HK-2 (cell line): Measurements from ENCODE around the gene CLIP2.
"Not testable (repeated sequence)": the region's sequence is repeated elsewhere in the genome, so short reads cannot be mapped to it uniquely, and the experiment has no call there.

ENCODE experiments used
- DNase-seq: peaks from one replicate; pipeline ENCODE4 v3.0.0-alpha.2; 2018; ENCODE audit not compliant: unreplicated experiment

The CLIP2 gene

GRCh38 chr7:74371381-74372341 lies 82.5 kb downstream of the CLIP2 start:
- no peak for DNase-seq

GRCh38 chr7:74372511-74373111 lies 83.4 kb downstream of the CLIP2 start:
- DNase-seq = no peak

GRCh38 chr7:74373536-74373935 lies 84.3 kb downstream of the CLIP2 start:
- no peak for DNase-seq

- no peak for DNase-seq
Observed at GRCh38 chr7:74375726-74376220, 86.6 kb downstream of the CLIP2 start.

DNA sequence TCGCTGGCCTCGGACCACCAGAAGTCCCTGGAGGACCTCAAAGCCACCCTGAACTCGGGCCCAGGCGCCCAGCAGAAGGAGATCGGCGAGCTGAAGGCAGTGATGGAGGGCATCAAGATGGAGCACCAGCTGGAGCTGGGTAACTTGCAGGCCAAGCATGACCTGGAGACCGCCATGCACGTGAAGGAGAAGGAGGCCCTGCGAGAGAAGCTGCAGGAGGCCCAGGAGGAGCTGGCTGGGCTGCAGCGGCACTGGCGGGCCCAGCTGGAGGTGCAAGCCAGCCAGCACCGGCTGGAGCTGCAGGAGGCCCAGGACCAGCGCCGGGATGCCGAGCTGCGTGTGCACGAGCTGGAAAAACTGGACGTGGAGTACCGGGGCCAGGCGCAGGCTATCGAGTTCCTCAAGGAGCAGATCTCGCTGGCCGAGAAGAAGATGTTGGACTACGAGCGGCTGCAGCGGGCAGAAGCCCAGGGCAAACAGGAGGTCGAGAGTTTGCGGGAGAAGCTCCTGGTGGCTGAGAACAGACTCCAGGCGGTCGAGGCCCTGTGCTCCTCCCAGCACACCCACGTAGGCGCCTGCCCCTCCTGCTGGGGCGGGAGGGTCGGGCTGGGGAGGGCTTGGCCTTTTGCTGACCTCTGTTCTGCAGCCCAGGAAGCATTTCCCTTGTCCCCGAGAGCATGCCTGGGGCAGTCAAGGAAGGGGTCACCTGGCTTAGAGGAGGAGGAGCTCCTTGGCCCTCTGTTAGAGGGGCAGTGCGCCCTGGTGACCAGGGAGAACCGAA lies 87.2 kb downstream of the CLIP2 start:
- no peak for DNase-seq

DNA sequence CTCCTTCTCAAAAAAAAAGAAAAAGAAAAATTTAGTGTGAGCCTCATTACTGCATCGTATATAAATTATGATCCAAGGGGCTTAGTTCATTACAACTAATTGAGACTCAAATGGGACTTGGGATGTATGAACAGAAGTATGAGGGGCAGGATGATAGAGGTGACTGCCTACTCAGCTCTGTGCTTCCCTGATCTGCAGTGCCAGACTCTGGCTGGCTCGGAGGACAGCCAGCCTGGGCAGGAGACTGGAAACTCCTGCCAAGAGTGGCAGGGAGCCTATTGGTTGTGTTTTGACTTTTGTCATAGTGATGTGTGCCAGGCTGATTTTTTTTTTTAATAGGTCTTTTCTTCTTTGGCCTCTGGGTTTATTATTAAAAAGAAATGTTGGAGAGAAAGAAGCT lies 90.7 kb downstream of the CLIP2 start:
- DNase-seq = no peak

GRCh38 chr7:74380720-74381119 lies 91.5 kb downstream of the CLIP2 start:
- DNase-seq = no peak

- DNase-seq = not testable (repeated sequence)
Observed at GRCh38 chr7:74384086-74384485, 94.9 kb downstream of the CLIP2 start.

GRCh38 chr7:74384854-74385253 lies 95.6 kb downstream of the CLIP2 start:
- DNase-seq = not testable (repeated sequence)

DNA sequence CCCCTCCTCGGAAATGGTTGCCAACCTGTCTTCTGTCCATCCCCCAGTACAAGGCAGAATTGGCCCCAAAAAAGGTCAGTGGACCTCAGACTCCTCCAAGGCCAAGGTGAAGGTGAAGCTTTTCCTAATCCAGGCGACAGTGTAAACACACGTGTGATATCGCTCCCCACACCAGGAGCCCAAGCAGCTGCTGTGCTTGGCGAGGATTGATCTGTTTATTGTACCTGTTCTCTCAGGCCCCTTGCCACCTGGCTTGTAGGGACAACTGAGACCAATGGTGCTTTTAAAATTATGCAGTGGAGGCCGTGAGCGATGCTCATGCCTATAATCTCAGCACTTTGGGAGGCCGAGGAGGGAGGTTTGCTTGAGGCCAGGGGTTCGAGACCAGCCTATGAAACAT lies 98.4 kb downstream of the CLIP2 start:
- DNase-seq = no peak

DNA sequence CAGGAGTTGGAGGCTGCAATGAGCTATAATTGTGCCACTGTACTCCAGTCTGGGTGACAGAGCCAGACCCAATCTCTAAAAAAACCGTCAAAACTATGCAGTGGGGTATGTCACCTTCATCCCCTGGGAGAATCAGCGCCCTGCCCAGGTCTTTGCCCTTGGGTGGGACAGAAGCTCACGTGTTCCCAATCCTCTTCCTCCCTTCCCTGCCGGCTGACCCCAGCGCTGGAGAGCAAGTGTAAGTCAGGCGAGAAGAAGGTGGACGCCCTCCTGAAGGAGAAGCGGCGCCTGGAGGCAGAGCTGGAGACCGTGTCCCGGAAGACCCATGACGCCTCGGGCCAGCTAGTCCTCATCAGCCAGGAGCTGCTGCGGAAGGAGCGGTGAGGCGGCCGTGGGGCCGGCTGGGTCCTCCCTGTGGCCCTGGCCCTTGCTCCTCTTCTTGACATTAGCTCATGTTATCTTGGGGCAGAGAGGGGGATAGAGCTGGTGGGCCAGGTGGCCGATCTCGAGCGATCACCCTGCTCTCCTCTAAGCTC lies 99.7 kb downstream of the CLIP2 start:
- no peak for DNase-seq

- DNase-seq = not testable (repeated sequence)
Observed at GRCh38 chr7:74393722-74394121, 104.5 kb downstream of the CLIP2 start.

GRCh38 chr7:74394601-74395000 lies 105.4 kb downstream of the CLIP2 start:
- not testable (repeated sequence) for DNase-seq

DNA sequence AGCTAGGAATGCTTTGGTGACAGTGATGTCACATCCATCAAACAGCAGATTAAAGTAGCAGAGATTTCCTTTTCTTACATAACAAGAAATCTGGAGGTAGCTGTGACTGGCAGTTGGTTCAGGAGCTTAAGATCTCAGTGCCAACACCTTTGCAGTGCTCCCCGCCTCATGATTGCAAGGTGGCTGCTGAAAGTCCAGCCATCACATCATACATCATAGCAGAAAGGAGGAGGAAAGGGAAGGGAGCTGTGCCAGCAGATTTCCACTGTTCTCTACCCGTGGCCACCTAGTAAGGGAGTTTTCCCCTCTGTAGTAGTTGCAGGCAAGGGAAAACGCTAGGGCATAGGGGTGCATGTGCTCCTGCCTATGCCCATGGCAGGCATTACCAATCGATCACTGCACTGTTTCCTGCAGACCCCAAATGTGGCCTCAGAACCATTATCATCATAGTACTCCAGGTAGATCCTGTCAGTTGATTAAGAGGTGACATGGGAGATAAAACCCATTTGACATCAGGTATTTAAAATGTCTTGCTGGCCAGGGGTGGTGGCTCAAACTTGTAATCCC lies 106.6 kb downstream of the CLIP2 start:
- no peak for DNase-seq

- no peak for DNase-seq
Observed at GRCh38 chr7:74396993-74397392, 107.8 kb downstream of the CLIP2 start.

- DNase-seq = no peak
Observed at GRCh38 chr7:74398426-74398825, 109.2 kb downstream of the CLIP2 start.

- no peak for DNase-seq
Observed at GRCh38 chr7:74399006-74399405, 109.8 kb downstream of the CLIP2 start.

DNA sequence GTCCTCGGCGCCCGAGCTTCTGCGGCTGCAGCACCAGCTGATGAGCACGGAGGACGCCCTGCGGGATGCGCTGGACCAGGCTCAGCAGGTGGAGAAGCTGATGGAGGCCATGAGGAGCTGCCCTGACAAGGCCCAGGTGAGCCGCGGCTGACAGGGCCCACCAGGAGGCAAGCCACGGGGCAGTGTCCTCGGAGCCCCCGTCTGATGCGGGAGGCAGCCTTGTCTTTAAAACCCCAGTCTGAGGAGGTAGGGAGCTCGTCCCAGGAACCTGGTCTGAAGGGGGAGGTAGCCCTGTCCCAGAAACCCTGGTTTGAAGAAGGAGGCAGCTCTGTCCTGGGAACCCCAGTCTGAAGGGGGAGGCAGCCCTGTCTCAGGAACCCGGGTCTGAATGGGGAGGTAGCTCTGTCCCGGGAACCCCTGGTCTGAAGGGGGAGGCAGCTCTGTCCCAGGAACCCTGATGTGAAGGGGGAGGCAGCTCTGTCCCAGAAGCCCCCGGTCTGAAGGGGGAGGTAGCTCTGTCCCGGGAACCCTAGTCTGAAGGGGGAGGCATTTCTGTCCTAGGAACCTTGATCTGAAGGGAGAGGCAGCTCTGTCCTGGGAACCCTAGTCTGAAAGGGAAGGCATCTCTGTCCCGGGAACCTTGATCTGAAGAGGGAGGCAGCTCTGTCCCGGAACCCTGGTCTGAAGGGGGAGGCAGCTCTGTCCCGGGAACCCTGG lies 111.4 kb downstream of the CLIP2 start:
- DNase-seq = no peak

- DNase-seq = peak; percentile 74
Observed at GRCh38 chr7:74401137-74401859, 112.1 kb downstream of the CLIP2 start.

GRCh38 chr7:74402668-74403067 lies 113.5 kb downstream of the CLIP2 start:
- not testable (repeated sequence) for DNase-seq
